Lower lobe of right lung (tissue), 2 donors: ENCODE data around the gene TIMD4. TPM values are rescaled to one million over a fixed set of nuclear protein-coding genes. Genes with fewer than 3 reads are reported as not detected.

Experiments used
- ATAC-seq, 2 donors: fragments of 200-7000 bp; cut with Tn5 transposase; one replicate each; pipeline ENCODE4 v1.9.1; 2020 to 2022; ENCODE audit warnings: mild to moderate bottlenecking in 2 of 2, moderate library complexity in 2 of 2
- DNase-seq: peaks from one replicate; pipeline ENCODE4 v3.0.0-alpha.2; 2020
- H3K27ac ChIP-seq: fragments of 200-600 bp; one replicate; pipeline ENCODE4 v1.8.0; 2022
- H3K27me3 ChIP-seq: fragments of 200-600 bp; one replicate; pipeline ENCODE4 v1.8.0; 2022; ENCODE audit warnings: low read depth
- H3K36me3 ChIP-seq: fragments of 200-600 bp; one replicate; pipeline ENCODE4 v1.8.0; 2022; ENCODE audit warnings: mild to moderate bottlenecking
- H3K4me1 ChIP-seq: fragments of 200-600 bp; one replicate; pipeline ENCODE4 v1.8.0; 2022
- H3K4me3 ChIP-seq: fragments of 200-600 bp; one replicate; pipeline ENCODE4 v1.8.0; 2022; ENCODE audit warnings: mild to moderate bottlenecking
- H3K9me3 ChIP-seq: fragments of 200-600 bp; one replicate; pipeline ENCODE4 v1.8.0; 2022
- CTCF ChIP-seq: fragments of 200-600 bp; IDR thresholded peaks from one replicate; pipeline ENCODE4 v1.8.0; 2022; ENCODE audit warnings: antibody characterized with exemption, mild to moderate bottlenecking
- intact Hi-C: fragments of 100-400 bp; cut with DNase I; formaldehyde crosslinking; loops from one replicate; pipeline ENCODE4 v1.11.0; 2022
- total RNA-seq: library from RNA; stranded (reverse); fragmentation: NEBNext Ultra II Directional; extraction: Animal tissue kit (Norgen Biotek cat#: 25700); gene quantifications from one replicate; pipeline ENCODE4 v1.2.1, GENCODE V29; 2021
- donor health status: DM: no; HTN: yes; CAD: no; lungs with severe emphysema.

Gene TIMD4
- total RNA-seq, 1 donor from 2014 or later: not detected

- intact Hi-C loops: no loop called here
- Histone ChIP-seq H3K4me1 (no peaks in the 10 kb centered on the region), H3K9me3 (no peaks in the 10 kb centered on the region), H3K27ac (no peak overlapping the region), H3K36me3 (no peaks in the 10 kb centered on the region), H3K4me3 (no peak overlapping the region), H3K27me3 (no peaks in the 10 kb centered on the region)
- no peak for TF ChIP-seq CTCF
- ATAC-seq: no peak
- no peak for DNase-seq
These were observed 69.5 kb downstream of the TIMD4 start for GRCh38 chr5:156893517-156893916.

- intact Hi-C loops: no loop called here
- TF ChIP-seq CTCF: no peak
- Histone ChIP-seq H3K27me3 (no peaks in the 10 kb centered on the region), H3K27ac (no peak overlapping the region), H3K36me3 (no peaks in the 10 kb centered on the region), H3K9me3 (no peaks in the 10 kb centered on the region), H3K4me1 (no peaks in the 10 kb centered on the region), H3K4me3 (no peak overlapping the region)
- ATAC-seq: no peak
- no peak for DNase-seq
These were observed 70.2 kb downstream of the TIMD4 start for GRCh38 chr5:156892864-156893263.

- H3K27ac ChIP-seq: no peak overlapping the region
- H3K36me3 ChIP-seq: no peaks in the 10 kb centered on the region
- H3K4me3 ChIP-seq: no peak overlapping the region
- H3K9me3 ChIP-seq: no peaks in the 10 kb centered on the region
- ATAC-seq (no peak), DNase-seq (no peak)
- no peak for TF ChIP-seq CTCF
- no peaks in the 10 kb centered on the region for H3K4me1 ChIP-seq
- intact Hi-C loops: no loop called here
- H3K27me3 ChIP-seq: no peaks in the 10 kb centered on the region
These were observed 70.8 kb downstream of the TIMD4 start for GRCh38 chr5:156892223-156892622.

- H3K4me1 ChIP-seq: no peaks in the 10 kb centered on the region
- no peak for ATAC-seq
These were observed 74.5 kb downstream of the TIMD4 start for GRCh38 chr5:156888520-156888919.

GRCh38 chr5:156883316-156883875, 79.6 kb downstream of the TIMD4 start:
- TF ChIP-seq CTCF: no peak
- intact Hi-C loops: no loop called here
- Histone ChIP-seq H3K4me3 (no peak overlapping the region), H3K27me3 (no peaks in the 10 kb centered on the region), H3K9me3 (no peaks in the 10 kb centered on the region), H3K36me3 (no peaks in the 10 kb centered on the region), H3K4me1 (no peaks in the 10 kb centered on the region), H3K27ac (no peak overlapping the region)
- DNase-seq (no peak), ATAC-seq (no peak)

More at GRCh38 chr5:156888520-156888919, 74.5 kb downstream of the TIMD4 start:
- no peak for TF ChIP-seq CTCF
- Histone ChIP-seq H3K27ac (no peak overlapping the region), H3K36me3 (no peaks in the 10 kb centered on the region), H3K27me3 (no peaks in the 10 kb centered on the region), H3K4me3 (no peak overlapping the region), H3K9me3 (no peaks in the 10 kb centered on the region)
- no peak for DNase-seq
- intact Hi-C loops: no loop called here
